Right lung (tissue), 5 donors: ENCODE data around the gene CDK3. TPM values are rescaled to one million over a fixed set of nuclear protein-coding genes. Genes with fewer than 3 reads are reported as not detected.
"Not testable (repeated sequence)": the region's sequence is repeated elsewhere in the genome, so short reads cannot be mapped to it uniquely, and the experiment has no call there.

Experiments
- DNase-seq, 2 donors: peaks; one replicate each; pipeline ENCODE4 v3.0.0-alpha.2; 2013
- polyA plus RNA-seq, 5 donors: library from polyadenylated mRNA; unstranded; fragments of 120-200 nt; gene quantifications; one replicate each; pipeline versions ENCODE4 v1.2.1 to v1.2.3, GENCODE V29; 2013; ENCODE audit warnings: inconsistent platforms in 1 of 5, low replicate concordance in 1 of 5; ENCODE audit not compliant: insufficient read length in 5 of 5, insufficient read depth in 1 of 5

Gene CDK3
- polyA plus RNA-seq, 5 donors: 12.7 to 23.1 (median 18.4) TPM

DNA sequence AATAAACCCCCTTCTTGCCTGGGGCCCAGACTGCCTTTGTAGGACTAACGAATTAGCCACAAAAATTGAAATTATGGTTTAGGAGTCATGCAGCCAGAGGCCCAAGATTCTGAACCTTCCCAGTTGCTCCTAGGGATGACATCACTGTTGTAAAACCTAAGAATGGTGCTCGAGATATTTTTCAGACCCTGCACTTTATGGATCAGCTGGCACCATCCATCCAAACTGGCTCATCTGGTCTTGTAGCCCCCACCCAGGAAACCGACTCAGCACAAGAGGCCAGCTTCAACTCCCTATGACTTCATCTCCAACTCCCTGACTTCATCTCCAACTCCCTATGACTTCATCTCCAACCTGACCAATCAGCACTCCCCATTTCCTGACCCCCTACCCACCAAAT lies 37.4 kb downstream of the CDK3 start:
- no peak for DNase-seq

DNA sequence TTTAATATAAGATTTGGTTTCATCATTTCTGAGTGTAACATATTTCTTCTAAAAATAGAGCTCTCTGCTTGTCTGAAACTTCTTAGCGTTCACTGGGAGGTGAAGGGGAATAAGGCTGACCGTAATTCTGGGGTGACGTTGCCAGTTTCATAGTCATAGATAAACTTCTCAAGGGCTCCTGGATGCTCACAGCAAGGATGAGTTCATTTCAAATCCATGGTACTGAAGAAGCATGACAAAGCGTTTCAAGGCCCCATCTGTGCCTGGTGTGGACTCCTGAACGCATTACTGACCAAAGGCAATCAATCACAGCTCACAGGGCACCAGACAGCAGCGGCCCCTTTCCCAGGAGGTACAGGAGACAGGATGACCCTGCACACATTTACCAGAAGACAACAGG lies 38.5 kb downstream of the CDK3 start:
- no peak for DNase-seq

DNA sequence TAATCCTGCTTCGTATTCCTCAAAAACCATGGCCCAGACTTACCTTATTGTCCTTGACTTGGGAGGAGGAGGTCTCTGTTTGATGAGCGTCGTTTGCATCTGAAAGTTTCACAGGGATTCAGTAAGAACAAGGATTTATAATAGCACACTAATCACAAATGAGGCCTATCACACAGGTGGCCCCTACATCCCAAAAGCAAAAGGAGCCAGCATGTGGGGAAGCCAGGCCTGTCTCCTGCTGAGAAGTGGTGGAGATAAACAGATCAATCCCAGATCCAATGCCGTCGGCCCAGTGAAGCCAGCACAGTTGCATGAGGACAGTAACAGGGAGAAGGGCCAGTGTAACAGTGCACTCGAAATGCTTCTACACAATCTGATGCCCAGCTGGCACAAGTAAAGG lies 39.7 kb downstream of the CDK3 start:
- DNase-seq: no peak

DNA sequence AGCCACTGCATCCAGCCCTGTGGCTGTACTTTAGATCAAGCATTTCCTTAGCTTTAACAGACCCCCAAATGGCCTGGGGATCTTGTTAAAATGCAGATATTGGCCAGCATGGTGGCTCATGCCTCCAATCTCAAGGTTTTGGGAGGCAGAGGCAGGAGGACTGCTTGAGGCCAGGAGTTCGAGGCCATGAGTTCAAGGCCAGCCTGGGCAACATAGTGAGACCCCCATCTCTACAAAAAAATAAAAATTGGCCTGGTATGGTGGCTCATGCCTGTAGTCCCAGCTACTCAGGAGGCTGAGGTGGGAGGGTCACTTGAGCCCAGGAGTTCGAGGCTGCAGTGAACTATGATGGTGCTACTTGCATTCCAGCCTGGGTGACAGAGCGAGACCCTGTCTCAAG lies 42.2 kb downstream of the CDK3 start:
- DNase-seq: not testable (repeated sequence)

DNA sequence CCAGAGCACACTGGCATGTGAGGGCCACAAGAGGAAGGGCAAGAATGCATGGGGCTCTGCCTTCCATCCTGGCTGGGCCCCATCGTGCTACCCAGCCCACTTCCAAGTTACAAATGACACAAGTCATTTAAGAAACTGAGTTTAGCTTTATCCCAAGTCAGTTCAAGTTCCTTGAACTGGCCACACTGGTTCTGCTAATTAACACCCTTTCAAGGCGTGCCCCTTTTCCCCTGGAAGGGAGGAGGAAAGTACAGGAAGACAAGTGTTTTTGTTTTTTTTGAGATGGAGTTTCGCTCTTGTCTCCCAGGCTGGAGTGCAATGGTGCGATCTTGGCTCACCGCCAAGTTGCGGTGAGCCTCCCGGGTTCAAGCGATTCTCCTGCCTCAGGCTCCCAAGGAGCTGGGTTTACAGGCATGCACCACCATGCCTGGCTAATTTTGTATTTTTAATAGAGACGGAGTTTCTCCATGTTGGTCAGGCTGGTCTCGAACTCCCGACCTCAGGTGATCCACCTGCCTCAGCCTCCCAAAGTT lies 43.9 kb downstream of the CDK3 start:
- DNase-seq: not testable (repeated sequence)

DNA sequence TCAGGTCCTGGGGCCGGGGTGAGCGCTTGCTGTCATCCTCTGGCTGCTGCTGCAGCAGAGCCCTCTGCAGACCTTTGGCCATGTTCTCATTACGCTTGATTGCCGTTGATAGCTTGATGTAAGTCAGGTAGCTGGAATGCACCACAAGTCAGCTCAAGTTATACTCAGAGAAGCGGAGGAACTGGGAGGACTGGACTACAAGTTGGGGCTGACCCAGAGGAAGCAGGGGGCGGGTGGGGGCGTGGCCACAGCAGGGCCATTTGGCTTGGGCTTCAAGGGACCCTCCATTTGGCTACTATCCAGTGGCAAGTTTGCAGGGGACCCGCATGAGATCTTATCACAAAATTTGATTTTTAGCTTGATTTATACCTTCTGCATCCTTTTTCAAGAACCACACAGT lies 45.4 kb downstream of the CDK3 start:
- no peak for DNase-seq

DNA sequence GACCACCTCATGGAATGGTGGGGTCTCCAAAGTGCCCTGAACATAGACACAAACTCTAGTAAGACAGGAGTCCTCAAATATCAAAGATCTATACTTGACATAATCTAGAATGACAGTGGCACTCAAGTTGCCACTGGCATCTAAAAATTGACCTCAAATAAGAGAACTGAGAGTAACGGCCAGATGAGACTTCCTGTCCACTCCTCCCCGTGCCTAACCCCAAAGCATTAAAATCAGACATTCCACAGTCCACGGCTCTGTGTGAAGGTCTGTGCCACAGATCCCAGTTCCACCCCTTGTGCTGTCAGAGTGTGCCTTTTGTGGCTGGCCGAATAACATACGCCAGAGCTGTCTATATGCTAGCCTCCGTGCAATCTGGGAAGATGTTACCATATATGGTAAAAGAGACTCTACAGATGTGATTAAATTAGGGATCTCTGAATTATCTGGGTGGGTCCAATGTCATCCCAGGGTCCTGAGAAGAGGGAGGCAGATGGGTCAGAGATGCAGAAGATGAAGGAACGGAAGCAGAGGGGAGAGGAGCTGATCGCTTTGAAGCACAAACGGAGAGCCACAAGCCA lies 47.5 kb downstream of the CDK3 start:
- DNase-seq: no peak

DNA sequence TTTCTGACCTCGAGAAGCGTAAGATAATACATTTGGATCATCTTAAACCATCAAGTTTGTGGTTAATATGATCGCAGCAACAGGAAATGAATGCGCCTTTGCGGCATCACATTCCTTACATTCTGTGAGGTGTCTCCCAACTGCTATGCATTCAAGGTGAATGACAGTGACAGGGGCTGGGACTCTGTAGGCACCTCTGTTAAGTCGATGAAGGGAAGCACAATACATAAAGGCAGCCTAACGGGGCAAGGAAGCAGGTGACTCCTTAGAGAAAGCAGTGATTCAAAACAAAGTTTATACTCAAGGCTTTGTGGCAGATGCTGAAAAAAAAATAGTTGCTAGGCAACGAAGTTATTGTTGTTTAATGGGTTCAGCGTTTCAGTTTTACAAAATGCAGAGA lies 48.1 kb downstream of the CDK3 start:
- DNase-seq: no peak

DNA sequence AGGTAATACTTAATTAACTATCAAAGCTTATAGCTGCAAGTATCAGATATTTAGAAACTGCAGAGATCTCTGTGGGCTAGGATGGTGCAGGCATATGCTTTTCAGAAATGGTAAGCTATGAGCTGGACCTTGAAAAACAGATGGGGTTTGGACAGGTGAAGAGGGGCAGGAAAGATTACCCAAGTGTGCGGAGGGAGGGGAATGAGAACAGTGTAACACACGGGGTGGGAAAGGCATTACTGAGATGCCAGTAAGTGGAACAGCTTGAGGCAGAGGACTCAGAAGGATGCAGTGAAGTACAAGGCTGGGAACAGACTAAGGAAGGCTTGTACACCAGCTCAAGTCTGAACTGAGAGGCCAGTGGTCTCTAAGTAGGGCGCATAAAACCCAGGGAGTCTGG lies 48.6 kb downstream of the CDK3 start:
- no peak for DNase-seq

DNA sequence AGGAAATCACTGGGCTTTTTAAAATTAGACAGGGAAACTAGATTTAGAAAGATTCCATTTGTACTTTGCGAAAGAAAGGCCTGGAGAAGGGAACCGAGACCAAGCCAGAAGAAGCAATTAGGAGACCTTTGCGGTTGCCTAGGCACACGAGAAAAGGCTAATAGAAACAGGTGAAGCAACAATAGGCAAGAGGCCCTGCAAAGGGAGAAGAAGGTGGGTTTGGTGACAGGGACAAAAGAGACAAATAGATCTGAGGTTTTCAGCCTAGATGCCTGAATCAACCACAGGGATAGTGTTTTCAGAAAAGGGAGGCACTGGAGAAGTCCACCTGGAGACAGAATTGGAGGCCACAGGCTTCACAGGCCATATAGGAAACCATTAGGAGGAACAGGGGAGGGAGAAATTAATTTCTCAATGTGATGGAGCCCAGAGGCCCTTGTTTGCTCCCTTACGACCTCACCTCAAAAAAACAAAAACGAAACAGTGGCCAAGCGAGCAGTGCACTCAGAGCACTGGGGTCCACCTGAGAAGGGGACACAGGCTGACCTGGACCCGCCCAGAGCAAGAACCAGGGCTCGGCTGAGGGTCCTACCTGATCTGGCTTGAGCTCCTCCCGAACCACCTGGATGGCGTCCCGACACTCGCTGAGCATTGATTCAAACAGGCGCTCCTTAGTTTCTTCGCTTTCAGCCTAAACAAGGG lies 49.3 kb downstream of the CDK3 start:
- no peak for DNase-seq

DNA sequence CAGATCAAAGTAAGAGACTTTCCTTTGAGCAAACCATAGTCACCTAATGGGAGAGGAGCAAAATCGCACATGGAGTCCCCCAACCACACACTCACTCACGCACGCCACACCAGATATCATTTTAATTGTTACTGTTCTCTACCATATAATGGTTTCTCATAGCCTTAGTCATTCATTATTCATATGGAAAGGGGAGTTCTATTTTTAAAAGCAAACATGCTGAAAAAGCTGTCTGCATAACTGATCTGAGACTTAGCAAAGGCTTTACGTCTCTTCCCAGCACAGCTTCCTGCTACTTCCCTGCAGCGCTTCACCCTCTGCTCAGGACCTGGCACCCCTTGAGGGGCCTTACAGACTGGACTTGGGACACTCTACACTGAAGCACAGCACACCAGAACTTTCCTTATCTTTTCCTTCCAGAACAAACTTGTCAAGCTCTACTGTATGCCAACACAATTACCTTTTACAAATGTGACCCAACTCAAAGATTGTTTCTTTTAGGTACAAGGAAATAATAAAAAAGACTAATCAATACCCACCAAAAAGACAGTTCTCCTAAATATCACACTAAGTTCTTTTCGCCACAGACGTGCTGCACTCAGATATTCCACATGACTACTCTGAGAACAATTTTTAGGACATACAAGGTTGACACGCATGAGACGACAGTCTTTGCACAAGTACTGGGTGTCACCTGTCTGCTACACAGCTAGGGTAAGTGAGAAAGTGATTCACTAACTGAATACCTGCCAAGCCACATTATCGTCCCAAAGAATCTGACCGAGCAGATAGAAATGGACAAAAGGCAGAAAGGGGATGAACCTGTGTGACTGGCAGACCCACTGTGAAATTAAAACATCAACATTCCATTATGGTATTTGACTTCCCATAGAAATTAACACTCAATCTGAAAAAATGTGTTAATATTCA lies 50.1 kb downstream of the CDK3 start:
- DNase-seq: no peak

DNA sequence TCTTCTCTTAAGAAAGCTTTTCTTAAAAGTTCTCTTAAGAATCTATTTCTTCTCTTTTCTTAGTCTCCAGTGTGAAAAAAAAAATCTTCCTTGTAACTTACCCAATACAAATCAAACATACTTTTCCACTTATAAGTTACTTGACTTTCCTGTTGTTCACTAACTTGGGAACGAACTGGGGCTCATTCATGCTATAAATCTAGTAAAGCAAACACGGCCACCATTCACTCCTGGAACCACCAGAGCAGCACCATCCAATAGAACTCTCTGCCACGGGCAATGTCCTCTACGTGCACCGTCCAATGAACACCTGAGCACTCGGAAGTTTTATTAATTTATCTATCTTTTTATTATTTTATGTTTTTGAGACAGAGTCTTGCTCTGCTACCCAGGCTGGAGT lies 50.9 kb downstream of the CDK3 start:
- DNase-seq: no peak

DNA sequence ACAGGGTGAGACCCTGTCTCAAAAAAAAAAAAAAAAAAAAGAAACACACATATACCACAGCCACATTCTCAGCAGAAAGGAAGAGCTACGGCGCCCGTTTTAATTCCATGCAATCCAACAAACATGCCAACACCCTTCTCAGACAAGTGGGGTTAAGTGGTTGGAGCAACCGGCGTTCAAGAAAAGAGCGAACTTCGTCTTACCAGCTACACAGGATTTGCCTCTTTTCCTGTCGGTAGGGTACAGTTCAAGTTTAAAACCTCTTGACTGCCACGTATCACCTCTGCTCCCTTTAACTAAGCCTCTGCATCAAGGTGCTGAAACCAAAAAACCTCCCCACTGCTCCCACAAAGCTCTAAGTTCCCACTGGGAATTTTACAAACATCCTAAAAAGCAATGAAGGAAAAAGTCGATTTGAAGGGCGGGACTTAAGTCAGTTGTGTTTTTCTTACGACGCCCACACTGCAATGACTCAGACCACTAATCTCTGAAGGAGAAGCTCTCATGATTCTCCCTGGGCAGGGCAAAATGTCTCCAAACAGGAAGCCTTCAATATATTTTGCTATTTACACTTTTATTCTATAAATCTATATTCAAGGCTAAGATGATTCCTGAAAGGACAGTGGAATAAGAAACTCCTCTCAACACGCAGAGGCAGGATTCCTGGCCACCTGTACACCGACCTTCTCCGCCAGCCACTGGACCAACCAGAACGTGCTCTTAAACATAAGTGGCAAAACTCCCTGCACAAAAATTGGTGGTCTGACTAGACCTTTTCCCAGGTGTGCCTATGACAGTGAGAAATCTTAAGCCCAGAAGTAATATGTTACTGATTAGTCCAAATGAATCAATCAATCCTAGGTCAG lies 52.8 kb downstream of the CDK3 start:
- DNase-seq: peak; percentile 56 to 59

DNA sequence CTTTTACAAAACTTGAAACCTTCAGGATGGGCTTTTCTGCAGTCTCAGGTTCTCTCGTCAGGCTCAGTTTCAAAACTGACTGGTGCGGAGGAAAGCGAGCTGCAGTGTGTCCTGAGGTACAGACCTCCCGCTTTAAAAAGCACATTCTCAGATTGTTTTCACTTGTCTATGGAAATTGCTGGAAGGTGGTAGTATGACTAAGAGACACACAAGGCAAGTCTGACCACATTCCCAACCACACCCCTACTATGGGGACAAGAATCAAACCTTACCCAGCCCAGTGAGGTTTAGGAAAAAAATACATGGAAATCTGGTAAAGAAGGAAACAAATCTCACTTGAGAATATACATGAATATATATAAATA lies 53.4 kb downstream of the CDK3 start:
- no peak for DNase-seq

Other genes starting within 250 kb of the CDK3 start
- 10 to 100 TPM in 4 of 5 donors, 1 to 10 TPM in 1; 9.3 to 24.7 (median 13.9) TPM for gene GALK1, start 235.7 kb upstream of the CDK3 start, polyA plus RNA-seq
- gene UNK, start 216.0 kb upstream of the CDK3 start, polyA plus RNA-seq: 10 to 100 TPM; 39.6 to 52.3 (median 46.7) TPM
- 10 to 100 TPM; 20.7 to 43.6 (median 37.8) TPM for gene UNC13D, start 156.5 kb upstream of the CDK3 start, polyA plus RNA-seq
- 10 to 100 TPM; 53.7 to 77.3 (median 74.1) TPM for gene WBP2, start 145.5 kb upstream of the CDK3 start, polyA plus RNA-seq
- gene TRIM47, start 122.3 kb upstream of the CDK3 start, polyA plus RNA-seq: 10 to 100 TPM; 13.0 to 26.4 (median 15.9) TPM
- gene TRIM65, start 103.9 kb upstream of the CDK3 start, polyA plus RNA-seq: 10 to 100 TPM; 12.8 to 26.7 (median 20.8) TPM
- 10 to 100 TPM; 51.8 to 92.4 (median 73.1) TPM for gene MRPL38, start 96.0 kb upstream of the CDK3 start, polyA plus RNA-seq
- 1 to 10 TPM; 6.6 to 9.6 (median 7.9) TPM for gene FBF1, start 59.8 kb upstream of the CDK3 start, polyA plus RNA-seq
- gene ACOX1, start 21.7 kb upstream of the CDK3 start, polyA plus RNA-seq: 10 to 100 TPM; 22.9 to 36.6 (median 27.1) TPM
- gene TEN1, start 21.6 kb upstream of the CDK3 start, polyA plus RNA-seq: 10 to 100 TPM; 21.9 to 34.8 (median 27.5) TPM
- 10 to 100 TPM; 15.8 to 47.5 (median 43.8) TPM for gene EVPL, start 26.5 kb downstream of the CDK3 start, polyA plus RNA-seq
- 100 to 1,000 TPM in 3 of 5 donors, 10 to 100 TPM in 2; 92.3 to 111 (median 101) TPM for gene SRP68, start 71.7 kb downstream of the CDK3 start, polyA plus RNA-seq
- gene GALR2, start 73.9 kb downstream of the CDK3 start, polyA plus RNA-seq: under 1 TPM in 2 of 5 donors, not detected in 3; 0.10 to 0.27 TPM
- gene ZACN, start 78.3 kb downstream of the CDK3 start, polyA plus RNA-seq: 10 to 100 TPM in 3 of 5 donors, 1 to 10 TPM in 2; 4.1 to 22.2 (median 16.1) TPM
- 100 to 1,000 TPM; 152 to 171 (median 166) TPM for gene EXOC7, start 102.9 kb downstream of the CDK3 start, polyA plus RNA-seq
- gene FOXJ1, start 140.4 kb downstream of the CDK3 start, polyA plus RNA-seq: 10 to 100 TPM; 13.5 to 33.9 (median 20.6) TPM
- 10 to 100 TPM in 1 of 5 donors, 1 to 10 TPM in 4; 7.5 to 11.1 (median 8.6) TPM for gene RNF157, start 239.6 kb downstream of the CDK3 start, polyA plus RNA-seq